ENCODE results near the gene KIRREL3. TPM values are rescaled to one million over a fixed set of nuclear protein-coding genes. Genes with fewer than 3 reads are reported as not detected.

Gene KIRREL3
- total RNA-seq, 2 donors from 2014 or later, result 1.2 to 1.3 TPM

- DNase-seq, result no peak
- ATAC-seq, result no peak
- intact Hi-C loops (cut with DNase I, micrococcal nuclease), result no loop called here
These were observed 568.5 kb downstream of the KIRREL3 start for GRCh38 chr11:126432065-126432461.

- ATAC-seq (peak; percentile 83), DNase-seq (peak; percentile 63 to 89)
- intact Hi-C loops (cut with DNase I, micrococcal nuclease), result no loop called here
These were observed 569.0 kb downstream of the KIRREL3 start for GRCh38 chr11:126431401-126432064.

- DNase-seq (peak; percentile 54 to 88), ATAC-seq (peak; percentile 81)
- intact Hi-C loops (cut with DNase I, micrococcal nuclease), result no loop called here
These were observed 569.8 kb downstream of the KIRREL3 start for GRCh38 chr11:126430581-126431335.

GRCh38 chr11:126426820-126427749 is 573.5 kb downstream of the KIRREL3 start:
- intact Hi-C loops (cut with DNase I, micrococcal nuclease), result loop anchor here in 1 of 2 donors (10.0 kb wide), 1 partner anchor 112 kb away; no protein-coding TSS in a partner anchor
- DNase-seq, result no peak
- no peak for ATAC-seq

GRCh38 chr11:126426106-126426505 is 574.5 kb downstream of the KIRREL3 start:
- ATAC-seq (peak; percentile 37), DNase-seq (no peak)
- intact Hi-C loops (cut with DNase I, micrococcal nuclease), result loop anchor here in 1 of 2 donors (10.0 kb wide), 1 partner anchor 111 kb away; no protein-coding TSS in a partner anchor

- intact Hi-C loops (cut with DNase I, micrococcal nuclease), result loop anchor here in 1 of 2 donors (10.0 kb wide), 1 partner anchor 110 kb away; no protein-coding TSS in a partner anchor
- no peak for ATAC-seq
- no peak for DNase-seq
These were observed 576.0 kb downstream of the KIRREL3 start for GRCh38 chr11:126424471-126425039.

GRCh38 chr11:126423743-126424142 is 576.8 kb downstream of the KIRREL3 start:
- no peak for DNase-seq
- ATAC-seq, result no peak
- intact Hi-C loops (cut with DNase I, micrococcal nuclease), result loop anchor here in 1 of 2 donors (10.0 kb wide), 1 partner anchor 109 kb away; no protein-coding TSS in a partner anchor

- ATAC-seq, result peak; percentile 66
- DNase-seq, result peak in 1 of 2 donors; percentile 72
- intact Hi-C loops (cut with DNase I, micrococcal nuclease), result loop anchor here in 1 of 2 donors (10.0 kb wide), 1 partner anchor 108 kb away; no protein-coding TSS in a partner anchor
These were observed 577.4 kb downstream of the KIRREL3 start for GRCh38 chr11:126423154-126423553.

GRCh38 chr11:126422446-126422845 is 578.1 kb downstream of the KIRREL3 start:
- DNase-seq (no peak), ATAC-seq (no peak)
- intact Hi-C loops (cut with DNase I, micrococcal nuclease), result loop anchor here in 1 of 2 donors (10.0 kb wide), 1 partner anchor 108 kb away; no protein-coding TSS in a partner anchor

GRCh38 chr11:126421271-126421671 is 579.3 kb downstream of the KIRREL3 start:
- DNase-seq, result no peak
- intact Hi-C loops (cut with DNase I, micrococcal nuclease), result loop anchor here in 1 of 2 donors (10.0 kb wide), 1 partner anchor 106 kb away; no protein-coding TSS in a partner anchor
- no peak for ATAC-seq

- DNase-seq (no peak), ATAC-seq (peak; percentile 30)
- intact Hi-C loops (cut with DNase I, micrococcal nuclease), result loop anchor here in 1 of 2 donors (10.0 kb wide), 1 partner anchor 106 kb away; no protein-coding TSS in a partner anchor
These were observed 579.8 kb downstream of the KIRREL3 start for GRCh38 chr11:126420698-126421256.

- ATAC-seq (no peak), DNase-seq (no peak)
- intact Hi-C loops (cut with DNase I, micrococcal nuclease), result loop anchor here in 1 of 2 donors (10.0 kb wide), 1 partner anchor 105 kb away; no protein-coding TSS in a partner anchor
These were observed 580.5 kb downstream of the KIRREL3 start for GRCh38 chr11:126419801-126420697.

GRCh38 chr11:126418887-126419286 is 581.7 kb downstream of the KIRREL3 start:
- intact Hi-C loops (cut with DNase I, micrococcal nuclease), result no loop called here
- no peak for DNase-seq
- no peak for ATAC-seq

GRCh38 chr11:126417091-126417862 is 583.3 kb downstream of the KIRREL3 start:
- DNase-seq (no peak), ATAC-seq (no peak)
- intact Hi-C loops (cut with DNase I, micrococcal nuclease), result no loop called here

GRCh38 chr11:126416542-126417090 is 584.0 kb downstream of the KIRREL3 start:
- peak; percentile 87 for ATAC-seq
- DNase-seq, result peak; percentile 90 to 91
- intact Hi-C loops (cut with DNase I, micrococcal nuclease), result no loop called here

Measured in left colon (tissue), 2 donors.